GM19467 (cell line): Measurements from ENCODE around the gene CGB1.
A peak's percentile ranks its signal among the peaks of the same experiment; 100 is the strongest.
"Not testable (repeated sequence)": the region's sequence is repeated elsewhere in the genome, so short reads cannot be mapped to it uniquely, and the experiment has no call there.

Source experiments
- ATAC-seq: cut with Tn5 transposase; IDR thresholded peaks from one replicate; pipeline ENCODE4 v1.9.1; 2021; ENCODE audit warnings: mild to moderate bottlenecking, moderate library complexity; ENCODE audit not compliant: unreplicated experiment

CGB1 gene

GRCh38 chr19:49036815-49037214 is at the start of gene CGB1:
TSS of gene CGB1 (minus strand) at chr19:49036895. CDS start at chr19:49036711, 184 bp downstream.
- not testable (repeated sequence) for ATAC-seq

GRCh38 chr19:49086296-49086695 is 49.6 kb upstream of the CGB1 start:
- ATAC-seq: no peak

GRCh38 chr19:49085868-49086232 is 49.2 kb upstream of the CGB1 start:
- ATAC-seq: no peak

GRCh38 chr19:49085020-49085867 is 48.5 kb upstream of the CGB1 start, which contains the start of gene SNRNP70:
TSS of gene SNRNP70 (plus strand) at chr19:49085451. CDS start at chr19:49086415, 964 bp downstream.
- ATAC-seq: peak; percentile 86

GRCh38 chr19:49084206-49085019 is 47.7 kb upstream of the CGB1 start:
- ATAC-seq: no peak

- no peak for ATAC-seq
These were observed 44.6 kb upstream of the CGB1 start for GRCh38 chr19:49081273-49081672.

- no peak for ATAC-seq
These were observed 43.7 kb upstream of the CGB1 start for GRCh38 chr19:49080392-49080791.

- ATAC-seq: not testable (repeated sequence)
These were observed 38.2 kb upstream of the CGB1 start for GRCh38 chr19:49074869-49075268.

- ATAC-seq: no peak
These were observed 37.1 kb upstream of the CGB1 start for GRCh38 chr19:49073514-49074378.

- ATAC-seq: no peak
These were observed 35.3 kb upstream of the CGB1 start for GRCh38 chr19:49071860-49072547.

- ATAC-seq: no peak
These were observed 33.7 kb upstream of the CGB1 start for GRCh38 chr19:49070416-49070815.

GRCh38 chr19:49069026-49069425 is 32.3 kb upstream of the CGB1 start:
- no peak for ATAC-seq

- ATAC-seq: no peak
These were observed 30.9 kb upstream of the CGB1 start for GRCh38 chr19:49067554-49067953.

GRCh38 chr19:49065905-49066512 is 29.3 kb upstream of the CGB1 start:
- ATAC-seq: no peak

GRCh38 chr19:49064768-49065611 is 28.3 kb upstream of the CGB1 start, which contains the start of gene NTF4:
TSS of gene NTF4 (minus strand) at chr19:49064818. CDS start at chr19:49061997, 2,821 bp downstream.
- no peak for ATAC-seq

GRCh38 chr19:49064029-49064629 is 27.4 kb upstream of the CGB1 start:
- ATAC-seq: no peak

GRCh38 chr19:49061445-49061844 is 24.8 kb upstream of the CGB1 start:
- no peak for ATAC-seq

GRCh38 chr19:49061000-49061399 is 24.3 kb upstream of the CGB1 start:
- no peak for ATAC-seq
